GM21515 (cell line): ENCODE data around the gene LRP4.

ENCODE experiments used
- ATAC-seq: cut with Tn5 transposase; IDR thresholded peaks from one replicate; pipeline ENCODE4 v1.9.1; 2021; ENCODE audit not compliant: unreplicated experiment

Gene LRP4

DNA sequence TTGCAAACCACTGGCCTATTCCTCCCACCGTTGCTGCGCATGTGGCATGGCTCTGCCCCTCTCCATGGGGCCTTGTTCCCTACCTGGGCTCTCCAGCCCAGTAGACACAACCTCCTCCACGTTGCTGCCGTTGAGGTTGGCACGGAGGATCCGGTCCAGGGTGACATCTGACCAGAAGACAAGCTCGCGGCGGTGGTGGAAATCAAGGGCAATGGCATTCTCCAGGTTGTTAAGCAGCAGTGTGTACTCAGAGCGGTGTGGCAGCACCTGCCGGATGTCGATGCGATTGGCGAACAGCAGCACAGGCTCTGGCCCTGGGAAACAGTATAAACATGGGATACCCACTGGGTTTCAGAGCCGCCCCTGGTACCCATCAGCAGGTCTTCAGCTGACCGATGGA, 23.8 kb downstream of the LRP4 start:
- no peak for ATAC-seq

DNA sequence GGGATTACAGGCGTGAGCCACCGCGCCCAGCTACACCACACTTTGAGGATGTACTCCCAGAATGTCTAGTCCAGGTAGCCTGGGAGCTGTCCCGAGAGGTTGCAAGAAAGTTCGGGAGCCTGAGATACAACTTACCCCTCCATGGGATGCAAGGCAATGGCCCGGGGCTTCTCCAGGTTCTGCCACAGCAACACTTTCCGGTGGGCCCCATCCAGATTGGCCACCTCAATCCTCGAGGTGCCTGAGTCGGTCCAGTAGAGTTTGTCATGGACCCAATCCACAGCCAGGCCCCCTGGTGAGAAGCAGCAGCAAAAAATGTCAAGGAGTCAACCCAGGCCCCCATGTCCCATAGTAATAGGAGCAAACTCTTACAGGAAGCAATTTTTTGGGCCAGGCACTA, 25.5 kb downstream of the LRP4 start:
- no peak for ATAC-seq

DNA sequence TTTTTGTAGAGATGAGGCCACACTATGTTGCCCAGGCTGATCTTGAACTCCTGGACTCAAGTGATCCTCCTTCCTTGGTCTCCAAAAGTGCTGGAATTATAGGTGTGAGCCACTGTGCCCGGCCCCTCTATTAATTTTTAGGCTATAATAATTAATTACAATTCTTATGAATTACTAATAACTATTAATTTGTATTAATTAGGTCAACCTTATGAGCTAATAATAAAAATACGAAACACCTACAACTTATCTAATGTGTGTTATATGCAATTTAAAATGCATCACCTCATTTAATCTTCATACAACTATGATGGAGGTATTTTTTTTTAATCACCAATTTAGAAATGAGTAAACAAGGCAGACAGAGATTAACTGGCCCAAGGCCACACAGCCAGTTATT, 26.2 kb downstream of the LRP4 start:
- no peak for ATAC-seq

DNA sequence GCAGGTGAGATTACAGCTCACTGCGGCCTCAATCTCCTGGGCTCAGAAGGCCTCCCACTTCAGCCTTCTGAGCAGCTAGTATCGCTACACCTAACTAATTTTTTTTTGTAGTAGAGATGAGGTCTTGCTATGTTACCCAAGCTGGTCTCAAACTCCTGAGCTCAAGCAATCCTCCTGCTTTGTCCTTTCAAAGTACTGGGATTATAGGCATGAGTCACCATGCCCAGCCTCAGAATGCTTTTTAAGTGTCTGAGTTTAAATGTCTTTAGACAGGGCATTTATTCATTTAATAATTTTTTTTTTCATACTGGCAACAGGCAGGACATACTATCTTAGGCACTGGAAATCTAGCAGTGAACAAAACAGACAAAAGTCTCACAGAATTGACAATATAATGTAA, 27.7 kb downstream of the LRP4 start:
- no peak for ATAC-seq

DNA sequence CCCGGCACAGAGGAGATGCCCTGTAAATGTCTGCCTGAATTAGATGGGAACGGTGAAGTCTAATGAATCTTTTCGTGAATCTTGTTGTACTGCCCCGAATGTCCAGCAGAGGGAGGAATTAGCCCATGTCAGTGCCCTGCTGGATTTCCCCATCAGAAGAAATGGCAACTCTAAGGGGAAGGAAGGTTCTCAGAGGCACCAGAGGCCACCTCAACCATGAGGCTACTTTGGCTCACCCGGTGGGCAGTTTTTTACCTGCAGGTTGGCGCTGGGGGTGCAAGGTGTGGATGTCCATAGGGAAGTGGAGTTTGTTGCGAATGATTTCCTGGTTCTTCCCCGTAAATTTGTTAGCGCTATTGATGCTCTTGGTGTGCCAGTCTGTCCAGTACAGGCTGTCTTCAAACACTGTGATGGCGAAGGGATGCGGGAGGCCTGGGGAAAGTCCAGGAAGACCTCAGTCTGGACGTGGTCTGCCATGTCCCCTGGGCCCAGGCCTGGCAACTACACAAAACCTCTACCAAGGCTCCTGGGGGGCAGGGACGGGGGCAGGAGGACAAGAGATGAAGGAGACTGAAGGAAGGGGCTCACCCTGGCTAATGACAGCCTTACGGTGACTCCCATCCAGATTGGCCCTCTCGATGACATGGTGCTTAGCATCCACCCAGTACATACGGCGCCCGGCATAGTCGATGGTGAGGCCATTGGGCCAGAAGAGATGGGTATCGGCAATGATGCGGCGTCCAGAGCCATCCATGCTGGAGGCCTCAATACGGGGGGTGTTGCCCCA, 28.5 kb downstream of the LRP4 start:
- ATAC-seq = no peak

DNA sequence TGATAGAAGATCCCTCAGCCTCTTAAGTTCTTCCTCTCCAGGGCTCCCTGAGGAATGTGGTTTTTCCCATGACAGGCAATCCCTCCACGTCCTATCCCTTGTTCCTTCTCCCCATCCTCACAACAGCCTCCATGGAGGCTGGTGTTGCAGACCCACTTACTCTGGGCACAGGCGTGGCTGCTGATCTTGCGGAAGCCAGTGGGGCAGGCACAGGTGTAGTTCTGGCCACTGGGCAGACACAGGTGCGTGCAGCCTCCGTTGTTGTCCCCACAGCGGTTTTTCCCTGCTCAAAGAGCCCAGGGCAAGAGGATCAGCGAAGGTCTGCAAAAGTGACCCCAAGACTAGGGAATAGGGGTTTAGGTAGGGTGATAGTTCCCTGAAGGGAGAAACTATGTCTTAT, 29.1 kb downstream of the LRP4 start:
- no peak for ATAC-seq

DNA sequence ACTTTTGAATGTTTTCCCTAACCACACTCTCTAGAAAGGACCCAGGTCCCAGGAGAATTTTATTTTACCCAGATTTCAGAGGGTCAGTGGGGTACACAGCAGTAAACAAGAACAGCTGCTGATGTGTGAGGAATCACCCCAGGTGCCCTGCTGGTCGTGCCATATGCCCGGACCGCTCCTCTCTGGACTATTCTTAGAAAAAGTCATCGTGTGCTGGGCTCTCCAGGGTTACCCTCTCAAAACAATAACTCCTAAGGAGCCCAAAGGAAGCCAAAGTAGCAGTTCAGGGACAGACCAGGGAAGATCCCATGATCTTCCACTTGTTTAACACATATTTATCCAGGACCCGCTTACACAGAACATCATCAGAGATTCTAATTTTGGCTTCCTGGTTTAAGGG, 29.7 kb downstream of the LRP4 start:
- no peak for ATAC-seq

DNA sequence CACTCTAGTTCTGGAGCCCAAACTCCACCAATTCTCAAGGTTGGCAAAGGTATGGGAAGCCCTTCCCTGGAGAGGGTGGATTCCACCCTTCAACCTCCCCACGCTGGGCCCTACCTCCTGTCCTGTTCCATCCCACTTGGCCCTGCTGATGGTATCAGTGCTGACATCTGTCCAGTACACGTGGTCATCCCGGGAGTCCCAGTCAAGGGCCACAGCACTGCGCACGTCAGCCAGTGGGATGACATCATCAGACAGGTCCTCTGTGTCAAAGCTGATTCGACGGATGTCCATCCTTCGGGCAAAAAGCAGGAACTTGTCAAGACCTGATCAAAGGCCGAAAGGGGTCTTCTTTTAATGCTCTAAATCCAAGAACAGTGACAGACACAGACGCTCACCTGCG, 32.1 kb downstream of the LRP4 start:
- ATAC-seq = no peak

DNA sequence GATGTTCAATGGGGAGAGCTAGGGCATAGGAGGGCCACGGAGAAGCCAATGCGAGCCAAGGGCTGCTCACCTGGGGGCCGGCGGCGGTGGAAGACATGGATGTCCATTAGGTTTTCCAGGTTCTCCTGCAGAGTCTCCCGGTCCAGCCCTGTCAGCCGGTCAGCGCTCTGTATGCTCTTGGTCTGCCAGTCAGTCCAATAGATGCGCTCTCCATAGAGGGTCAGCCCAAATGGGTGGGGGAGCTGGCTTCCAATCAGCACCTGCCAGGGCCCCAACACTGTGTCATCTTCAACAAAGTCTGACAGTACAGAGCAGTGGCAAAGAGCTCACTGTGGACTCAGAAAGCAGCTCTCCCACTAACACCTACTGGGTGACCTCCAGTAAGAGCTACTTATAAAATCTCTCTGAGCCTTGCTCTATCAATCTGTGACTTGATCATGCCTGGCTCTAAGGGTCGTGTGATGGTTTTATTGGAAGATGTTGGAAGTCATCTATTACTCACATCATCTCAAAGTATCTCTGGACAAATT, 39.2 kb downstream of the LRP4 start:
- no peak for ATAC-seq

DNA sequence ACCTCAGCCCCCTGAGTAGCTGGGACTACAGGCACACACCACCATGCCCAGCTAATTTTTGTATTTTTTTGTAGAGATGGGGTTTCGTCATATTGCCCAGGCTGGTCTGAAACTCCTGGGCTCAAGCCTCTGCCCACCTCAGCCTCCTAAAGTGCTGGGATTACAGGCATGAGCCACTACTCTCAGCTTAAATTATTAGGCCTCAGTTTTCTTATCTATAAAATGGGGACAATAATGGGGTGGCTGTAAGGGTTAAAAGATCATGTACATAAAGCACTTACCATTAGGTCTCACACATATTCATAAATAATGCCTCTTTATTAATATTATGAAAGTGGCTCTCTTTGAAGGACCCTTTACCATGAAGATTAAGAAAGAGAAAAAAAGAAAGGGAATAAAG, 40.8 kb downstream of the LRP4 start:
- ATAC-seq = no peak

DNA sequence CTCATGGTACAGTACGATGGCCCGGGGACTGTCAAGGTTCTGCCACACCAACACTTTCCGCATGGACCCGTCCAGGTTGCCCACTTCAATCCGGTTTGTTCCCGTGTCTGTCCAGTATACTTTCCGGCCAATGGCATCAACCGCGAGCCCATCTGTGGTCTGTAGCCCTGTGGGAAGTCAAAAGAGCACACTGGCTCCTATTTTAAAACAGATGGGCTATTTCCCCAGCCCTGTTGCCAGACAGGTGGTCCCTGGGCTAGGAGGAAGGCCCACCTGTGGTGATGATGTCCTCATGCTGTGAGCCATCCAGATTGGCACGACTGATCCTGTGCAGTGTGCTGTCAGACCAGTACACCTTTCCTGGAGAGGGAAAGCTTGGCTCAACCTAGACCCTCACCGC, 41.9 kb downstream of the LRP4 start:
- ATAC-seq = no peak

DNA sequence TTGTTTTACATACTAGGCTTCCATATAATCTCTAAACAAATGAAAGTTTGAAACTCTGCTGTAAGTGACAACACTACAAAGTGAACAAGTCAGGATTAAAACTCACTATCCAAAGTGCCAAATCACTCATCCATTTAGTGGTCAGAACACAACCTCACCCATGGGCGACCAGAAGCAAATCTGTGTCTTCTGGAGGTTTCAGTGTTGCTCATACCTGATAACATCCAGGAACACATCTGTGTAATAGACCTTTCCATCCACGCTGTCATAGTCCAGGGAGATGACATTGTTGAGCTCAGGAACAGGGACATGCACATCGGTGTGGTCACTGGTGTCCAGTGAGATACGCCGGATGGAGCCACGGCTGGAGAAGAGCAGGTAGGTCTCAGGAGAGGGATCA, 43.8 kb downstream of the LRP4 start:
- ATAC-seq = no peak

DNA sequence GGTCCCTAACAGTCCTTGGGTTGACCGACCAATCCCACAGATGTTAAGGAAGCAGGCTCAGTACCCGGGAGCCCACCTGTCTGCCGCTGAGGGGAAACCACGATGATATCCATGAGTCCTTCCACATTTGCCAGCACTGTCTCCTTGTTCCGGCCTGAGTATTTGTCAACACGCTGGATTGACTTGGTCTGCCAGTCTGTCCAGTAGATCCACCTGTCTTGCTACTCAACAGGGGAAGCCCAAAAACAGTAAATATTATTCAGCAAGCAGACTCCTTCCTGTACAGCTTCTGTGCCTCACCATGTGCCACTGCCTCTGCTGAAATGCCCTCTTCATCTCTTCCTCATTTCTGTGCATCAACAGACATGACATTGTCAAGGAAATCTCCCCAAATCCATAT, 49.4 kb downstream of the LRP4 start:
- no peak for ATAC-seq

DNA sequence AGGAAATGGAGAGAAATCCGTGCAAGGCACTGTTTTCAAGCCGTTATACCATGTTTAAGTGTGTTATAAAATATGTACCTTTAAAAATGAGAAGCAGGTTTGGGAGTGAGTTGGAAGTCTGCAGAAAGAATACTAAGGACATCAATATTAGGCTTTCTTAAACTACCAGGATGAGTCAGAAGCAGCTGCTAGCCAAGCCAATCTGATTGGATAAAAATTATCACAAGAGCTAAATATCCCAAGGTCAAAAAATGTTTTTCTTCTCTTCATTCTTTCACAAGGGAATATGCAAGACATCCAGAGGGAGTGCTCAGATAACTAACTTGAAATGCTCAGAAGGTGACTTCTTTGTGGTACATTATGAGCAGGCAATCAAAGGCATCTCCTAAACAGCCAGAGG, 53.0 kb downstream of the LRP4 start:
- ATAC-seq = no peak

DNA sequence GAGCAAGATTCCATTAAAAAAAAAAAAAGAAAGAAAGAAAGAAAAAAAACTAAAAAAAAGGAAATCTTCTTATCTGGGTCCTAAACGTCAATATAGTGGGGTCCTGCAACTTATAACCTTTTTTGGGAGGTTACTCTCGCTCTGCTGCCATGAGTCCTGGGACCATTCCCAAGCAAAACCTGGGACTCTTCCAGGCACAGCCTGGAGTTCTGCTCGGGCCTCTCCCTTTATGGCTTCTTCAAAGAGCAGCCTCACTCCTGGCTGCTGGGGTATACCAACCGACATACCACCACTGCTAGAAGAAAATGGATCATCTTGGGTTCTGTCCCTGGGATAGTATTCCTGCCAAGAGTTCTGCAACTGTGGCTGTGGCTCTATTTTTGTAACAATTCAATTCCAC, 58.1 kb downstream of the LRP4 start:
- no peak for ATAC-seq

DNA sequence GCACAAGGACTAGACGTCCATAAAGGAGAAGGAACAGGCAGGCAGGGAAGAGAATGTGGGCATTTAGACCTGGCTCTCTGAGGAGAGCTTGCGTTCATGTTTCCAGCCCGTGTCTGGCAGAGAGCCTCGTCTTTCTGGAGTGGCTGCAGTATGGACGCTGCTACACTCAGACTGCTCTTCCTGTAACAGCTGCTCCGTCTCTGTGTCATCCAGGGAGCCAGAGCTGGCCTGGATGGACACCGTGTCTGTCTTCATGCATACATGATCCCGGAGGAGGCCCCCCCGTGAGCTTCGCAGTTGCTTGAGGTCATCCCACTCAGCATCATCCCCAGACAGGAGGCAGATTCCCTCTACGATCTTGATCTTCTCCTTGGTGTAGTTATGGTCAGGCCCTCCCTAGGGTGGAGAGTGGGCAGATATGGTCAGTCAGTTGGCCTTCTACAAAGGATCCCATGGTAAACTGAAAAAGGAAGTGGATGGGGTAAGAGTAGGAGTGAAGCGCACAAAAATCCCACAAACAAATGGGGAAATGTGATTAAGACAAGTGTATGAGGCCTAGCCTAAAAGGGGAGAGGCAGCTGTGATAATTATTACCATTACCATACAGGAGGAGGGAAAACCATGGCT, 59.3 kb downstream of the LRP4 start:
- no peak for ATAC-seq

DNA sequence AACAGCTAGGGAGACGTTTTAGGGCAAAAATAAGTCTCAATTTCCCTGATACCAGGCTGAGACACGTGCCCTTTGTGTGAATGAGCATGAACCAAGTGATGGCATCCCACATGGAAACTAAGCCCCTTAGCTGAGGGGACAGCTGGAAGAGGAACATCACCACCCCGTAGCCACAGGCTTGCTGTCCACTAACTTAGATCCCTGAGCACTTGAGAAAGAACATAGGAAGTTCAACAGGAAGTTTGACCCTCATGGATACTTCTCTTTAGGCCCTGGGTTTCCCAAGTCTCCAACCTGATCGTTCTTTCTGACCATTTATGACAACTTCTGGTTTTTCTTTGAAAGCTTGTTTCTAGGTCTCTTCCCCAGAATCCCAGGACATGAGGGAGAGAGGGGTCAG, 60.7 kb downstream of the LRP4 start:
- no peak for ATAC-seq

DNA sequence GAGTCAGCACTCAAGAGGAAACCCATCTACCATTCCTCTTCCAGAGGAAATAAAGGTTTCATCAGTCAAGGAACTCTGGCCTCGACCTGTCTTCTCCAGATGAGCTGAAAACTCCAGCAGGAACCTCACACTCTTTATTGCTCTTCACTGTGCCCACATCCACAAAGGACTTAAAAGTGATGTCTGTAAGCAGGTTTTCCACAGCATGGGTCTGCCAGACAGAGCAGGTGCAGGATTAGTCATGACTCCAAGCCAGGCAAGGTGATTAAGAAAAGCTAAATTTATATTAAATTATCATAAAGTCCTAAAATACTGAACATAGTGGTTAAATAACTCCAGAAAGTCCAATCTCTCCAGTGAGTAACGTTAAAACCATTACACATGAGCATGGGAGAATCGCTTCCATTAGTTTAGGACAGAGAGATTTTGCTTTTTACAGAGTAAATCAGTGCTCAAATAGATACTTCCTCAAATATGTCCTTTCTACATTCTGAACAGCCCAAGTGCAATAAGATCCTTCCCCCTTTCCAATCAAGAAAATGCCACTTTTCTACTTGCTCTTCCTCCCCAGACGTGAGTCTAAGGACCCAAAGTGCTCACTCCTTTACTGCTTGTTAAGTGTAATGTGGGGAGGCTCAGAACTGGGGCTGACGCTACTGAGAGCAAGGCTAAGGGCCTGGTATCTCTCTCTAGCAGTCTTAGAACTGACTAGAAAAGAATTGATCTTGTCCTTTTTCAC, 61.6 kb downstream of the LRP4 start:
- ATAC-seq = no peak

DNA sequence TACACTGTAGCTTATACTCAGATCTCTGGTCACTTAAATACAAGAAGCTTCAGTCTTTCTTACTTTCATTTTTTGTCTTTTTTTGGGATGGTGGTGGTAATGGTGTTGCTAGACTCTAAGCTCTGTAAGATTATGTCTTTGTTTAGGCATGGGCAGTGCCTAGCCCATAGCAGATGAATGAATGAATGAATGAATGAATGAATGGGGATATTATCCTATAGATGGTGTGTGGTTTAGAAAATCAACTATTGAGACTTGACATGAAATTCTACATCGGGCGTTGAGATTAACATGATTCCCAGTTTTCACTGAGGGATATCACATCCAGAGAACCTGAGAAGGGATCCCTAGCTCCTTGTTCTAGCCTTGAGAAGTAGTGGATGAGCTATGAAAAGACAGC, 62.5 kb downstream of the LRP4 start:
- no peak for ATAC-seq

DNA sequence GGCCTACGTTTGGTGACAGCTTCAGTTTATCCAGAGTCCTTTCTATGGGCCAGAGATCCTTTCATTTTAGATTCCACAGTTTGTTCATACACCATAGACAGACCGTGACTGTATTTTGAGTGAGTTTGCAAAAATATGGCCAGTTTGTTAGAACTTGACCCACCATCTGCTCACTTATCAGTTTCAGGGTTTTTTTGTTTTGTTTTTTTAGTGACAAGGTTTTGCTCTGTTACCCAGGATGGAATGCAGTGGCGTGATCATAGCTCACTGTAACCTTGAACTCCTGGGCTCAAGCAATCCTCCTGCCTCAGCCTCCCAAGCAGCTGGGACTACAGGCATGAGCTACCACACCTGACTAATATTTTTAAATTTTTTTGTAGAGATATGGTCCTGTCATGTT, 63.2 kb downstream of the LRP4 start:
- no peak for ATAC-seq

DNA sequence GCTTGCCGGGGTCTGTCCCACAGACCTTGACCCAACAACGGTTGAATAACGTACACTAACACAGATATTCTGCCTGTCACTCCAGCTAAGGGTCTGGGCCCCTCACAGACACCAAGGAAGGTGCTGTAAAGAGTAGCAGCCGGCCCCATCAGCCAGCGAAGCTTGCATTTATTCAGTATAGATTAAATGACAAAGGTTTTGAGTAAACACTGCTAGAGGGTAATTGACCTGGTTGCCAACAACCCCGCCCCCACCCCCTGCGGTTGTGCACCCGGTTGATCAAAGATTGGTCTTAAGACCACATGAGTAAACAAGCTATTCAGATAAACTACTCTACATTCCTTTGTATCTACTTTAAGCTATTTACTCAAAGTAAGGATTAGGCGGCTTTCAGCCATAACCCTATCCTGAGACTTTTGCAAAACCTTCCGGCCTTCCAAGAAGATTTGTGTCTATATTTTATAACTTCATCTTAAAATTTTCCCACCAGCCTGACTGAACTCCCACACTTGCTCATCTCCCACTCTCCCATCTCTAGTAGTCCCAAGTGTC, 67.4 kb downstream of the LRP4 start:
- ATAC-seq = no peak

DNA sequence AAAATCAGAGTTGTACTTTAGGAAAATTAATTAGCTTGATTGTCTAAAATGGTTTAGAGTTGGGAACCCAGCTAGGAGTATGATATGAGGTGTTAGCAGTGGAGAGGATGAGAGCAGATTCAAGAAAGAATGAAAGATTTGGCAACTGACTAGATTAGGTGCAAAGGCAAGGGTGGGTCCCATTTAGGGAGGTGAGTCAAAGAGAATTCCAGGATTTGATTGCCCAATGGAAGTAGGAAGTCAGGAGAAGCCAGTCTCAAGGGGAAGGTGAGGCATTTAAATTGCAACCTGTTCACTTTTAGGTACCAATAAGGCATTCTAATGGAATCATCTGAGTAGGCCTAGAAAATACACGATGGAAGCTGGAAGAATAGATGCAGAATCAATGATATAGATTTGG, 68.7 kb downstream of the LRP4 start:
- no peak for ATAC-seq
